Measurements from ENCODE around the gene SLC7A7. TPM values are rescaled to one million over a fixed set of nuclear protein-coding genes. Genes with fewer than 3 reads are reported as not detected.
"Not testable (repeated sequence)": the region's sequence is repeated elsewhere in the genome, so short reads cannot be mapped to it uniquely, and the experiment has no call there.

The SLC7A7 gene
- 2.0 TPM for polyA plus RNA-seq (2013, experiment 1 of 2; ENCODE audit: insufficient read length)
- 4.0 TPM for polyA plus RNA-seq (2013, experiment 2 of 2; ENCODE audit: insufficient read length)

GRCh38 chr14:22814941-22815713 is at the start of gene SLC7A7:
TSS of gene SLC7A7 (minus strand) at chr14:22815435. CDS start at chr14:22813398, 2,037 bp downstream.
- no peak for DNase-seq

- no peak for DNase-seq
These were observed 49.7 kb upstream of the SLC7A7 start for GRCh38 chr14:22864979-22865378.

GRCh38 chr14:22861651-22862050 is 46.4 kb upstream of the SLC7A7 start:
- DNase-seq, result no peak

GRCh38 chr14:22860377-22860776 is 45.1 kb upstream of the SLC7A7 start:
- not testable (repeated sequence) for DNase-seq

- no peak for DNase-seq
These were observed 41.2 kb upstream of the SLC7A7 start for GRCh38 chr14:22856428-22856827.

- DNase-seq, result no peak
These were observed 39.9 kb upstream of the SLC7A7 start for GRCh38 chr14:22854963-22855724.

- not testable (repeated sequence) for DNase-seq
These were observed 39.1 kb upstream of the SLC7A7 start for GRCh38 chr14:22854296-22854695.

- peak; percentile 88 for DNase-seq
These were observed 37.9 kb upstream of the SLC7A7 start for GRCh38 chr14:22852940-22853767.

- no peak for DNase-seq
These were observed 37.3 kb upstream of the SLC7A7 start for GRCh38 chr14:22852599-22852939.

- not testable (repeated sequence) for DNase-seq
These were observed 36.9 kb upstream of the SLC7A7 start for GRCh38 chr14:22852178-22852577.

- DNase-seq, result peak; percentile 86
These were observed 35.9 kb upstream of the SLC7A7 start for GRCh38 chr14:22850944-22851764.

- DNase-seq, result no peak
These were observed 34.1 kb upstream of the SLC7A7 start for GRCh38 chr14:22849212-22849819.

- DNase-seq, result peak; percentile 92
These were observed 33.3 kb upstream of the SLC7A7 start for GRCh38 chr14:22848351-22849164.

- peak; percentile 54 for DNase-seq
These were observed 32.6 kb upstream of the SLC7A7 start for GRCh38 chr14:22847661-22848341.

GRCh38 chr14:22846811-22847307 is 31.6 kb upstream of the SLC7A7 start:
- no peak for DNase-seq

- no peak for DNase-seq
These were observed 30.8 kb upstream of the SLC7A7 start for GRCh38 chr14:22845821-22846625.

GRCh38 chr14:22845103-22845394 is 29.8 kb upstream of the SLC7A7 start:
- no peak for DNase-seq

GRCh38 chr14:22844221-22845102 is 29.2 kb upstream of the SLC7A7 start:
- no peak for DNase-seq

All from fibroblast of skin of scalp (primary cell).